Activated naive CD4-positive, alpha-beta T cell treated with anti-CD3 and anti-CD28 coated beads, Interleukin-2, amount 50 U/mL, for 72 hours (primary cell): ENCODE measurements around the gene LILRB1. TPM values are rescaled to one million over a fixed set of nuclear protein-coding genes. Genes with fewer than 3 reads are reported as not detected.
A peak's percentile ranks its signal among the peaks of the same experiment; 100 is the strongest.
"Not testable (repeated sequence)": the region's sequence is repeated elsewhere in the genome, so short reads cannot be mapped to it uniquely, and the experiment has no call there.

Experiments
- ATAC-seq, 2 donors: fragments of 150-1000 bp; cut with Tn5 transposase; 2 replicates each; pipeline ENCODE4 v1.10.0; 2021; ENCODE audit warnings: mild to moderate bottlenecking in 2 of 2, moderate library complexity in 2 of 2
- DNase-seq, 2 donors: peaks; one replicate each; pipeline ENCODE4 v3.0.0; 2021 to 2022; ENCODE audit warnings: low spot score in 2 of 2
- H3K27ac Mint-ChIP-seq, 2 donors: one replicate each; pipeline ENCODE4 v1.8.0; 2022; ENCODE audit warnings: mild to moderate bottlenecking in 2 of 2, mixed read lengths in 2 of 2
- H3K36me3 Mint-ChIP-seq, 2 donors: one replicate each; pipeline ENCODE4 v1.8.0; 2022; ENCODE audit warnings: mixed read lengths in 2 of 2
- H3K9me3 Mint-ChIP-seq, 2 donors: one replicate each; pipeline ENCODE4 v1.8.0; 2022; ENCODE audit warnings: mixed read lengths in 2 of 2
- total RNA-seq, 2 donors: library from RNA; stranded (reverse); gene quantifications; one replicate each; pipeline ENCODE4 v1.2.3, GENCODE V29; 2022

The LILRB1 gene
- total RNA-seq, 2 donors from 2014 or later: 0.31 to 0.34 TPM

DNA sequence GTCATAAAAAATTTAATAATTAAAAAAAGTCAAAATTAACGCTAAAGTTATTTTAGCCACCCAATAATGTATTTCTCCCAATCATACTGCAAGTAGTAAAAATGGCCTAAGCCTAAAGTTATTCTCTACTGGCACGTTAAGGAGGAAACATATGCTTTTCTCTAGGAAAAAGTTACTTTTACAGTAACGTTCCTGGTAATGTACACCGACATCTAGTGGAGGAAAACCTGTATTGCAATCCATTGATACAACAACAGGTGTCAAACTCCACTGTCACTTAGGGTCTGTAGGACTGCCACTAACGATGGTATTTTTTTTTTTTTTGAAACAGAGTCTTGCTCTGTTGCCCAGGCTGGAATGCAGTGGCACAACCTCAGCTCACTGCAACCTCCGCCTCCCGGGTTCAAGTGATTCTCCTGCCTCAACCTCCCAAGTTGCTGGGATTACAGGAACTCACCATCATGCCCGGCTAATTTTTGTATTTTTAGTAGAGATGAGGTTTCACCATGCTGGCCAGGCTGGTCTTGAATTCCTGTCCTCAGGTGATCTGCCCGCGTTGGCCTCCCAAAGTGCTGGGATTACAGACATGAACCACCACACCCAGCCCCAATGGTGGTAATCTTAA, 46.0 kb downstream of the LILRB1 start:
- not testable (repeated sequence) for ATAC-seq, H3K27ac Mint-ChIP-seq, H3K36me3 Mint-ChIP-seq, H3K9me3 Mint-ChIP-seq
- peak in 1 of 2 donors; percentile 28 for DNase-seq

DNA sequence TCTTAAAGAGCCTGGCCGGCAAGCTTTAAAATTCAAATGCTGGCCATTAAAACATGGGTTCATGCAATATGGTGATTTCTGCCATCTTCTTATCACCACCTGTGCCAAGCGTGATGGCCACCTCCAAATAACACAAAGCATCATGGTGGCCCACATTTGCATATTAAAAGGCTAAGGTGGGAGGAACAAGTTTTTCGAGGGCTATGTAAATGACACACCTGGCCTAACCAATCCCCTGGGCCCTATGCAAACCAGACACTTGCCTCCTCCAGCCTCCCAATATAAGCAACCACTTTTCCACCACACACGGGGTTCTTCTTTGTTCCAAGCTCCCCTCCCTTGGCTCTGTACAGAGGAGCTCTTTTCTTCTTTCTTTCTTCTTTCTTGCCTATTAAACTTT, 46.9 kb downstream of the LILRB1 start:
- H3K36me3 Mint-ChIP-seq: no peaks in the 10 kb centered on the region
- ATAC-seq (no peak), DNase-seq (no peak)
- no peak overlapping the region for H3K27ac Mint-ChIP-seq
- no peaks in the 10 kb centered on the region for H3K9me3 Mint-ChIP-seq

DNA sequence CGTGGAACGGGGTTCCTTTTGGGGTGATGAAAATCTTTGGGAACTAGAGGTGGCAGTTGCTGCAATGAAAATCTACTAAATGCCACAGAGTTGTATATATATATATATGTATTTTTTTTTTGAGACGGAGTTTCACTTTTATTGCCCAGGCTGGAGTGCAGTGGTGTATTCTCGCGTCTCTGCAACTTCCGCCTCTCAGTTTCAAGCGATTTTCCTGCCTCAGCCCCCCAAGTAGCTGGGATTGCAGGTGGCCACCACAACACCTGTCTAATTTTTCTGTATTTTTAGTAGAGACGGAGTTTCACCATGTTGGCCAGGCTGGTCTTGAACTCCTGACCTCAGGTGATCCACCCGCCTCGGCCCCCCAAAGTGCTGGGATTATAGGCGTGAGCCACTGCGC, 51.3 kb downstream of the LILRB1 start:
- not testable (repeated sequence) for H3K27ac Mint-ChIP-seq, H3K9me3 Mint-ChIP-seq, DNase-seq, ATAC-seq, H3K36me3 Mint-ChIP-seq

DNA sequence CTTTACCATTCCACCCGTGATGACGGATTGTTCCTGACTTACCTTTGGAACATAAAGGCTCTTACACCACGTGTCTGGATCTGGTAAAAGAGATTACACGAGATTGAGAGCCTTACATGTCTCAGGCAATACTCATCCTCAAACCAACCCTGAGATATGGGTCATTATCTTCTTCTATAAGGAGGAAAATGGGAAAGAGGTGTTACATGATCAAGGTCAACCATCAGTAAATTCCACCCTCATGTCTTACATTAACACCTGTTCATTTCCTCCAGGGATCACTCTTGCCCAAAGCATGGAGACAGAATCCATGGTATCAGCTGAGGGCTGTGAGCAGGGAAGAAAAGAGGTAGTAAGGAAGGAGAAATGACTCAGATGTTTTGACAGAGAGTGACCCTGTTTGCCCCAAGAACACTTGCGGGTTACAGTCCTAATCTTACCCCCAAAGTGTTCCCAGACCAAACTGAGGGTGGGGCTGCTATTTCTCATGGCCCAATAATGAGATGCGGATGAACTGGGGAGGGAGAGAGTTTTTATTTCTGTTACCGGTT, 52.1 kb downstream of the LILRB1 start:
- H3K9me3 Mint-ChIP-seq: no peaks in the 10 kb centered on the region
- H3K27ac Mint-ChIP-seq: no peak overlapping the region
- no peak for ATAC-seq
- DNase-seq: no peak
- no peaks in the 10 kb centered on the region for H3K36me3 Mint-ChIP-seq

DNA sequence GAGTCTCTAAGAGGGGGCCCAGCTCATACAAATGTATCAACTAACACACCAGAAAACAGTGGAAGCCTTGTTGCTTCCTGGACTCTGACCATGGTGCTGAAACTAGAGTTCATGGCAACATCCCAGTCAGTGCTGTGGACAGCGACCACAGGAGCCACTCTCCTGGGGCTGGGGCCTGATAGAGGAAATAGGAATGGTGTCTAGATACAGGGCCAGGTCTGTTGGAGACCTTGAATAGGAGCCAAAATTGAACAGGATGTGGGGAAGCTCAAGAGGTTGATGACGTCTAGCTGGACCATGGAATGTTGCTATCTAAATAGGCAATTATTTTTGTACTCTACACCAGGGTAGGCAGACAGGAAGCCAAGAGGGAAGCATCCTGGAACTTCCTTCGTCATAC, 54.2 kb downstream of the LILRB1 start:
- DNase-seq (no peak), ATAC-seq (no peak)
- Mint-ChIP-seq H3K27ac (no peak overlapping the region), H3K36me3 (no peaks in the 10 kb centered on the region), H3K9me3 (no peaks in the 10 kb centered on the region)

Other genes with a start within 250 kb of the LILRB1 start
- under 1 TPM in 1 of 2 donors, not detected in 1; 0.37 TPM for gene TTYH1, start 215.0 kb upstream of the LILRB1 start, total RNA-seq
- 100 to 1,000 TPM; 191 to 205 TPM for gene LENG8, start 181.3 kb upstream of the LILRB1 start, total RNA-seq
- gene LENG9, start 166.7 kb upstream of the LILRB1 start, total RNA-seq: 1 to 10 TPM; 2.5 to 5.8 TPM
- not detected for gene CDC42EP5, start 157.2 kb upstream of the LILRB1 start, total RNA-seq
- 1 to 10 TPM; 1.7 to 8.4 TPM for gene LAIR2, start 127.7 kb upstream of the LILRB1 start, total RNA-seq
- gene LILRA2, start 56.7 kb upstream of the LILRB1 start, total RNA-seq: not detected
- not detected for gene LILRA1, start 36.9 kb upstream of the LILRB1 start, total RNA-seq
- gene LILRB4, start 32.5 kb downstream of the LILRB1 start, total RNA-seq: not detected
- gene KIR3DL3, start 94.0 kb downstream of the LILRB1 start, total RNA-seq: not detected
- gene KIR2DL3, start 108.0 kb downstream of the LILRB1 start, total RNA-seq: under 1 TPM in 1 of 2 donors, not detected in 1; 0.27 TPM
- gene KIR2DL1, start 139.3 kb downstream of the LILRB1 start, total RNA-seq: not detected
- gene KIR2DL4, start 173.1 kb downstream of the LILRB1 start, total RNA-seq: under 1 TPM in 1 of 2 donors, not detected in 1; 0.25 TPM
- gene KIR3DL1, start 186.0 kb downstream of the LILRB1 start, total RNA-seq: under 1 TPM; 0.18 to 0.23 TPM
- gene KIR2DS4, start 202.2 kb downstream of the LILRB1 start, total RNA-seq: under 1 TPM; 0.18 to 0.45 TPM
- gene KIR3DL2, start 220.0 kb downstream of the LILRB1 start, total RNA-seq: 1 to 10 TPM in 1 of 2 donors, under 1 TPM in 1; 0.98 to 1.1 TPM
- not detected for gene FCAR, start 243.8 kb downstream of the LILRB1 start, total RNA-seq